Bronchial epithelial cell (primary cell): Measurements from ENCODE around the gene AOAH. TPM values are rescaled to one million over a fixed set of nuclear protein-coding genes. Genes with fewer than 3 reads are reported as not detected.

Experiments
- DNase-seq: peaks from one replicate; pipeline ENCODE4 v3.0.0-alpha.2; 2010; ENCODE audit warnings: low read depth
- FAIRE-seq: peaks from 2 replicates; lab custom pipeline; 2011; peaks lifted over from hg19 to GRCh38; lab: Jason Lieb, UNC
- H3K27me3 ChIP-seq: 2 replicates; pipeline ENCODE4 v1.5.1; 2011; ENCODE audit warnings: low read length; ENCODE audit not compliant: control insufficient read depth, insufficient read depth
- H3K36me3 ChIP-seq: 2 replicates; pipeline ENCODE4 v1.5.1; 2011; ENCODE audit warnings: low read length; ENCODE audit not compliant: control insufficient read depth, insufficient read depth
- H3K4me3 ChIP-seq: 2 replicates; pipeline ENCODE4 v1.5.1; 2011; ENCODE audit warnings: mild to moderate bottlenecking, low read depth, low read length, control low read depth
- CTCF ChIP-seq: IDR thresholded peaks from 2 replicates; pipeline ENCODE4 v1.5.1; 2011; ENCODE audit warnings: mild to moderate bottlenecking, moderate library complexity, low read length, control low read depth, inconsistent platforms; ENCODE audit not compliant: insufficient read depth, severe bottlenecking
- total RNA-seq: library from RNA; depleted of rRNA; stranded (reverse); fragments of >200 nt; gene quantifications from 2 replicates; pipeline ENCODE4 v1.2.1, GENCODE V29; 2014

The AOAH gene
- total RNA-seq, 1 donor from 2014 or later: not detected

- TF ChIP-seq CTCF: no peak
- H3K36me3 ChIP-seq: no peaks in the 10 kb centered on the region
- no peaks in the 10 kb centered on the region for H3K27me3 ChIP-seq
- no peak for FAIRE-seq
- no peak overlapping the region for H3K4me3 ChIP-seq
- no peak for DNase-seq
These were observed 122.7 kb downstream of the AOAH start for GRCh38 chr7:36601601-36602000.

- FAIRE-seq: no peak
- H3K36me3 ChIP-seq: no peaks in the 10 kb centered on the region
- no peak overlapping the region for H3K4me3 ChIP-seq
- peak; percentile 85 for DNase-seq
- no peak for TF ChIP-seq CTCF
- no peaks in the 10 kb centered on the region for H3K27me3 ChIP-seq
These were observed 123.3 kb downstream of the AOAH start for GRCh38 chr7:36600869-36601530.

GRCh38 chr7:36600314-36600682 is 124.0 kb downstream of the AOAH start:
- FAIRE-seq (no peak), DNase-seq (no peak)
- no peak for TF ChIP-seq CTCF
- Histone ChIP-seq H3K4me3 (no peak overlapping the region), H3K27me3 (no peaks in the 10 kb centered on the region), H3K36me3 (no peaks in the 10 kb centered on the region)

DNA sequence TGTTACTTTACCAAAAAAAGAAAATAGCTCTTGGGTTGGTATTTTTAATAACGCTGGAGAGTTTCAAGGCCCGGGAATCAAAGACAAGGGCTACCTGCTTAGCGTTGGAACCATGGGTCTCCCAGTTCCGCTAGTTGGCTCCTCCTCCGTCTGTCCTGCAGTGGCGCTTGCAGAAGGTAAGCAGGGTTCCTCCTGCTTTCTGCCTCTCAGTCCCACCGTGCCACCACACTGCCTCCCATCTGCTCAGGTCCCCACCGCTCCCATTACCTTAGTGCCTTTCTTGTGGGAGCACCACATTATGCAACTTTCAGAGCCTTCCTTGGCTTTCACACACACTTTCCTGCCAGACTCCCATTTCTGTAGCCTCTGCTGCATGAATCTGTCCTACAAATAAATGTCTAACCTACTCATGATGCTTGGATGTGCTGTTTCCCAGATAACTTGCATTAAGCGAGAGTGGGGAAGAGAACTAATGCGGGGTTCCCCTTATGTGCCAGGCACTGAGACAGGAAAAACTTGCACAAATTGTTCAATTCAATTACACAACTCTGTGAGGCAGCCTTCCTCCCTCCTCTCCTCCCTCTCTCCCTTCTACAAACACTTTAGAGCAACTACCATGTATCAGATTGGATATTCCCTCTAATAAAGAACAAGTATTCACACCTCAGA is 124.5 kb downstream of the AOAH start:
- no peak for FAIRE-seq

GRCh38 chr7:36598054-36598674 is 126.1 kb downstream of the AOAH start:
- H3K36me3 ChIP-seq: no peaks in the 10 kb centered on the region
- TF ChIP-seq CTCF: no peak
- H3K4me3 ChIP-seq: no peak overlapping the region
- FAIRE-seq (no peak), DNase-seq (no peak)
- H3K27me3 ChIP-seq: no peaks in the 10 kb centered on the region

More for the DNA sequence above, 124.5 kb downstream of the AOAH start:
- no peaks in the 10 kb centered on the region for H3K27me3 ChIP-seq
- peak; percentile 3 for DNase-seq
- no peak for TF ChIP-seq CTCF
- no peak overlapping the region for H3K4me3 ChIP-seq
- H3K36me3 ChIP-seq: no peaks in the 10 kb centered on the region
